ENCODE results near the gene RRM1. TPM values are rescaled to one million over a fixed set of nuclear protein-coding genes. Genes with fewer than 3 reads are reported as not detected.
"Not testable (repeated sequence)": the region's sequence is repeated elsewhere in the genome, so short reads cannot be mapped to it uniquely, and the experiment has no call there.

RRM1 gene
- total RNA-seq, 1 donor from 2014 or later: 50.8 TPM

DNA sequence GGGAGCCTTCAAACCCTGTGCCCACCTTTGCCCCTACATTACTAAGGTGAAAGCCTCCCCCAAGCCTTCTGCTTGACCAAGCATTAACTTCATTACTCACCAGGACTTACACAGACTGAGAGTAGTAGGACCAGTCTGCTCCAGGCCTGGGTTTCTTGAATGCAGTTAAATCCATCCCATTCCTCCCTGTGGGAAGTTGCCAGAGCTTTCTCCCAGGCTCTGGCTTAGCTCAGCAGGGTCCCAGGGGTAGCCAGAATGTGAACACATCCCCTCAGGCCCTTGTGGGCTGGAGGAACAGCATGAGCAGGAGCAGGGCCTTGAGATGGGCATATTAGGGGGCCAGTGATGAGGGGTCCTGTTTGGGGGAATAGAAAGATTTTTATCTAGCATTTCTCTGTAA lies 59.9 kb downstream of the RRM1 start:
- TF ChIP-seq, protein P1, sequence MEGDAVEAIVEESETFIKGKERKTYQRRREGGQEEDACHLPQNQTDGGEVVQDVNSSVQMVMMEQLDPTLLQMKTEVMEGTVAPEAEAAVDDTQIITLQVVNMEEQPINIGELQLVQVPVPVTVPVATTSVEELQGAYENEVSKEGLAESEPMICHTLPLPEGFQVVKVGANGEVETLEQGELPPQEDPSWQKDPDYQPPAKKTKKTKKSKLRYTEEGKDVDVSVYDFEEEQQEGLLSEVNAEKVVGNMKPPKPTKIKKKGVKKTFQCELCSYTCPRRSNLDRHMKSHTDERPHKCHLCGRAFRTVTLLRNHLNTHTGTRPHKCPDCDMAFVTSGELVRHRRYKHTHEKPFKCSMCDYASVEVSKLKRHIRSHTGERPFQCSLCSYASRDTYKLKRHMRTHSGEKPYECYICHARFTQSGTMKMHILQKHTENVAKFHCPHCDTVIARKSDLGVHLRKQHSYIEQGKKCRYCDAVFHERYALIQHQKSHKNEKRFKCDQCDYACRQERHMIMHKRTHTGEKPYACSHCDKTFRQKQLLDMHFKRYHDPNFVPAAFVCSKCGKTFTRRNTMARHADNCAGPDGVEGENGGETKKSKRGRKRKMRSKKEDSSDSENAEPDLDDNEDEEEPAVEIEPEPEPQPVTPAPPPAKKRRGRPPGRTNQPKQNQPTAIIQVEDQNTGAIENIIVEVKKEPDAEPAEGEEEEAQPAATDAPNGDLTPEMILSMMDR (IDR thresholded peaks at IDR 0.05): no peak
- TF ChIP-seq POLR2AphosphoS5 (IDR thresholded peaks at IDR 0.05; ENCODE audit: insufficient read depth in 1 of 2, low read depth in 1 of 2): no peak
- TF ChIP-seq POLR2A (IDR thresholded peaks at IDR 0.05): no peak
- H3K4me1 ChIP-seq: no peaks in the 10 kb centered on the region
- no peaks in the 10 kb centered on the region for H3K9me3 ChIP-seq
- H3K4me3 ChIP-seq: no peak overlapping the region
- no peaks in the 10 kb centered on the region for H3K27me3 ChIP-seq
- H3K36me3 ChIP-seq: no peaks in the 10 kb centered on the region
- intact Hi-C loops (cut with DNase I): no loop called here
- DNase-seq (ENCODE audit: extremely low spot score in 2 of 2): no peak
- no peak overlapping the region for H3K27ac ChIP-seq

DNA sequence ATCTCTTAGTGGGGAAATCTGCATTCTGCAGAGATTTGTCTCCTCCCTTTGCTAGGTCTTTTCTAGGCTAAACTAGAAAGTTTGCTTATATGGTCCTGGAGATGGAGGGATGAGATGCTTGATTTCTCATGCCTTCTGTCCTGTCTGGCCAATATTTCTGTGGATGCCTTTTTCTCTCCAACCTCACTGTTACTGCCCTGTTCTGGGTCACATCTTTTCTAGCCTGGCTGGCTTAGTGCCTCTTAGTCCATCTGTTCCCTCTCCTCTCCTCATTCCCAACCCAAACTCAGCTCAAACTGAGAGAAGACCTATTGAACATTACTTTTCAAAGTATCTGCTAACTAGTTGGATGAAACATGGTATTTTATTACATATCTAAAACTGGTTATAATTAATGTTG lies 62.0 kb downstream of the RRM1 start:
- no peak overlapping the region for H3K4me3 ChIP-seq
- no peaks in the 10 kb centered on the region for H3K4me1 ChIP-seq
- H3K36me3 ChIP-seq: no peaks in the 10 kb centered on the region
- intact Hi-C loops (cut with DNase I): no loop called here
- H3K27ac ChIP-seq: no peak overlapping the region
- no peak for TF ChIP-seq POLR2AphosphoS5 (IDR thresholded peaks at IDR 0.05; ENCODE audit: insufficient read depth in 1 of 2, low read depth in 1 of 2)
- no peak for TF ChIP-seq POLR2A (IDR thresholded peaks at IDR 0.05)
- TF ChIP-seq, protein P1 (IDR thresholded peaks at IDR 0.05): no peak
- DNase-seq (ENCODE audit: extremely low spot score in 2 of 2): no peak
- no peaks in the 10 kb centered on the region for H3K9me3 ChIP-seq
- no peaks in the 10 kb centered on the region for H3K27me3 ChIP-seq

DNA sequence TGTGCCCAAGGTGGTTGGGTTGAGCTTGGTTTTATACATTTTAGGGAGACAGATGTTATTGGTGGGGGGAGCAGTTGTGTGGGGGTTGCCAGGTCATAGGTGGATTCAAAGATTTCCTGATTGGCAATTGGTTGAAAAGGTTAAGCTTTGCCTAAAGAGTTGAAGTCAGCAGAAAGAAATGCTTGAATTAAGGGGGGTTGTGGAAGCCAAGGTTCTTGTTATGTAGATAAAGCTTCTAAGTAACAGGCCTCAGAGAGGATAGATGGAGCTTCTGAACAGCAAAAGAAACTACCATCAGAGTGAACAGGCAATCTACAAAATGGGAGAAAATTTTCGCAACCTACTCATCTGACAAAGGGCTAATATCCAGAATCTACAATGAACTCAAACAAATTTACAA lies 64.2 kb downstream of the RRM1 start:
- H3K27me3 ChIP-seq; H3K9me3 ChIP-seq; H3K36me3 ChIP-seq; H3K27ac ChIP-seq; DNase-seq (ENCODE audit: extremely low spot score in 2 of 2); H3K4me1 ChIP-seq; H3K4me3 ChIP-seq; intact Hi-C loops (cut with DNase I): not testable (repeated sequence)

DNA sequence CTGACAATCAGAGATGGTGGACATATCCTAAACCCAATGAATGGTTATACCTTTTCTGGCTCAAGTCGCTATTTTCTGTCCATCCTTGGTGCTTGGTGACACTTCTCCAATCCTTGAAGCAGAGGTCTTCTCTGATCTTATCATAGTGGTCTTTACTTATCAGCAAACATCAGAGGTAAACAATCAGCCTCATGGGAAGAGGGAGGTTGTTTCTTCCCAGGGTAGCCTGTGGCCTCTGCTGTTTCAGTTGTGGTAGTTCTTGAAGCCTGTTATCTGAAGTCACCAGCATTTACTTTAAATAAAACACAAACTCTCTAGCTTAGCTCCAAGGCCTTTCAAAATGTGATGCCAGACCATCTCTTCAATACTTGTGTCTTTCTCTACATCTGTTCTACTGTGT lies 66.7 kb downstream of the RRM1 start:
- Histone ChIP-seq H3K4me3 (no peak overlapping the region), H3K27me3 (no peaks in the 10 kb centered on the region), H3K4me1 (no peaks in the 10 kb centered on the region), H3K36me3 (no peaks in the 10 kb centered on the region), H3K9me3 (no peaks in the 10 kb centered on the region), H3K27ac (no peak overlapping the region)
- intact Hi-C loops (cut with DNase I): no loop called here
- DNase-seq (ENCODE audit: extremely low spot score in 2 of 2): no peak
- TF ChIP-seq, protein P1 (IDR thresholded peaks at IDR 0.05): no peak
- TF ChIP-seq POLR2A (IDR thresholded peaks at IDR 0.05) (no peak), POLR2AphosphoS5 (IDR thresholded peaks at IDR 0.05; ENCODE audit: insufficient read depth in 1 of 2, low read depth in 1 of 2) (no peak)

DNA sequence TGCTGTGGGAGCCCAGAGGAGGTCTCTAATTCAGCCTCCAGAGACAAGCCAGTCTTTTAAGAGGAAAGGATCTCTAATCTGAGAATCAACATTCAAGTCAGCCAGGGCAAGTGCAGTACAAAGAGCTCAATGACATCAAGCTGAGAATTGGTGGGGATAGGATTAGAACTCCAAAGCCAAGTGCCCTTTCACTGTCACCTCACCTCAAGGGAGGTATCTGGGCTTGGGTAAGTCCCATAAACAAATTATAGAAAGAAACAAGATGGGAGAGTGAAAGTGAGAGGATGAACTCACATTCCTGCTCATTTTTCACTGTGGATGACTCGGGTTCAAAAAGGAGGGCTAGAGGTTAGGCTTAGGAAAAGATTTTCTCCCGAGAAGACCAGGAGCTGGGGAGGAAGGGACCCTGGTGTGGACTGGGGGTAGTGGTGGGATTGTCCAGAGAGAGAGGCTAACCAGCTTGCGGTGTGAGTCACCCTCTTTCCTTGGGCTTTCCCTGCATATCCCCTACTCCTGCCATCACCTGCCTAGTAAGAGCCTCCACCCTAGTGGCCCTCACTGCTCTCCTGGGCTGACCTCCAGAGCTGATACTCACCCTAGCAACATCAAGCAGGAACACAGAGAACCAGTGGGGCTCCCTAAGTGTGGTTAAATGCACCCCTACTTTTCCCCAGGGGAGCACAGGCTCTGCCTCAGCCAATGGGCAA lies 70.4 kb downstream of the RRM1 start:
- DNase-seq (ENCODE audit: extremely low spot score in 2 of 2): no peak
- Histone ChIP-seq H3K27me3 (no peaks in the 10 kb centered on the region), H3K4me1 (no peaks in the 10 kb centered on the region), H3K4me3 (no peak overlapping the region), H3K9me3 (no peaks in the 10 kb centered on the region), H3K36me3 (no peaks in the 10 kb centered on the region), H3K27ac (no peak overlapping the region)
- no peak for TF ChIP-seq POLR2AphosphoS5 (IDR thresholded peaks at IDR 0.05; ENCODE audit: insufficient read depth in 1 of 2, low read depth in 1 of 2)
- intact Hi-C loops (cut with DNase I): no loop called here

DNA sequence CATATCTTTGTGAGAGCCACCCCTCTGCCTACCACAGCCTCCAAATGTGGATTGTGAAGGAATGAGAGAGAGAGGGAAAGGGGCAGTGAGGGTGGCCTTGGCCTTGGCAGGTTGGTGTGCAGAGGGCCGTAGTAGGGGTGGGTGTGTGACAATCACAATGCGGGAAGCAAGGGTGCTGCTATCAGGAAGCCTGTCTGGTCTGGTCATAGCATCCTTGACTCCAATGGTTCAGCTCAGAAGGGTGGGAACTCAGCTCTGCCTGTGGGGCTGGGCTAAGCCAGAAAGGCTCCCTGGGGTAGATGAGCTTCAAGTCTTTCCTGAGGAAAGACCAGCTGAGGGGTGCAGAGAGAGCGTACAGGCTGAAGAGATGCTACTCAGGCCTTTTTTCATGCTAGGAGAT lies 72.7 kb downstream of the RRM1 start:
- no peak overlapping the region for H3K4me3 ChIP-seq
- H3K27me3 ChIP-seq: no peaks in the 10 kb centered on the region
- no peaks in the 10 kb centered on the region for H3K9me3 ChIP-seq
- TF ChIP-seq POLR2AphosphoS5 (IDR thresholded peaks at IDR 0.05; ENCODE audit: insufficient read depth in 1 of 2, low read depth in 1 of 2) (no peak), POLR2A (IDR thresholded peaks at IDR 0.05) (no peak)
- TF ChIP-seq, protein P1 (IDR thresholded peaks at IDR 0.05): no peak
- intact Hi-C loops (cut with DNase I): no loop called here
- H3K4me1 ChIP-seq: no peaks in the 10 kb centered on the region
- no peak overlapping the region for H3K27ac ChIP-seq
- H3K36me3 ChIP-seq: no peaks in the 10 kb centered on the region
- DNase-seq (ENCODE audit: extremely low spot score in 2 of 2): peak in 1 of 2 donors; percentile 72
